ENCODE data around the gene MBNL1. TPM values are rescaled to one million over a fixed set of nuclear protein-coding genes. Genes with fewer than 3 reads are reported as not detected.

Gene MBNL1
- total RNA-seq, 1 experiment from 2014 or later: 200 TPM

DNA sequence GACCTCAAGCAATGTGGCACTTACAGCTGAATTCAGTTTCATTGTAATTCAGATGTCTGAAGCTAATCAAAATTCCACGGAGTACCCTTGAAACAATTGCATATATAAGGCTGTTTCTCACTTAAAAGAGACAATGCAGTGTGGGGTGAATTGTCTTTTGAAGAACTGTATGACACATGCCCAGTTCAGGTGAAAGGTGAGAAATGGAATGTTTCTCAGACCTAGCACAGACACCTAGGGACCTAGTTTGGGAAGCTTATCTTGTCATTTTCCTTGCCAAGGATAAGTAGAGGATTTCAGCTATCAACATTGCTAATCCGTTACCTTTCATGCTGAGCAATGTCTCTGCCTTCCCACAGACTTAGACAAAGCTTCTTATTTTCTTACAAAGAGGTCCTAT lies 36.3 kb downstream of the MBNL1 start:
- Histone ChIP-seq H3K4me1 (ENCODE audit: control insufficient read depth in 1 of 2, insufficient read depth in 2 of 2, low read length in 2 of 2) (peaks cover 90% of the 10 kb centered on the region in 2 experiments), H3K4me3 (replicated peaks in 1 of 2; ENCODE audit: low read depth in 1 of 2, low read length in 2 of 2) (no peak overlapping the region), H3K9me2 (ENCODE audit: insufficient read depth) (no peaks in the 10 kb centered on the region), H3K79me2 (ENCODE audit: insufficient read depth, low read length) (peaks cover 100% of the 10 kb centered on the region), H3K9ac (ENCODE audit: low read length) (peak overlapping the region; percentile 32), H3K9me3 (ENCODE audit: control insufficient read depth in 1 of 2, insufficient read depth in 1 of 2, low read depth in 1 of 2, low read length in 2 of 2) (no peaks in the 10 kb centered on the region), H3K27ac (ENCODE audit: low read depth, low read length) (peak overlapping the region; percentile 76; the same call in 1 of the 2 replicates), H4K20me1 (ENCODE audit: insufficient read depth) (peaks cover 14% of the 10 kb centered on the region), H3K36me3 (ENCODE audit: control insufficient read depth in 1 of 2, insufficient read depth in 2 of 2, low read length in 2 of 2) (no peaks in the 10 kb centered on the region), H3K4me2 (ENCODE audit: low read length) (peak overlapping the region; percentile 35), H2AFZ (ENCODE audit: low read depth, low read length, poor library complexity, severe bottlenecking) (no peak overlapping the region), H3K27me3 (ENCODE audit: insufficient read depth, low read length) (no peaks in the 10 kb centered on the region)
- TF ChIP-seq CEBPB (IDR thresholded peaks at IDR 0.05; ENCODE audit: low read depth) (no peak), FOSL1 (IDR thresholded peaks at IDR 0.05; ENCODE audit: low read depth) (no peak), EZH2 (IDR thresholded peaks at IDR 0.05) (no peak), POLR2AphosphoS5 (IDR thresholded peaks at IDR 0.05; ENCODE audit: low read depth, low read length) (no peak), ZFX (IDR thresholded peaks at IDR 0.05) (no peak), ELF1 (IDR thresholded peaks at IDR 0.05; ENCODE audit: borderline replicate concordance, low read depth) (no peak), JUND (IDR thresholded peaks at IDR 0.05) (no peak), SRF (IDR thresholded peaks at IDR 0.05; ENCODE audit: low read depth) (no peak), YY1 (IDR thresholded peaks at IDR 0.05; ENCODE audit: extremely low read depth, insufficient replicate concordance, low read depth, low read length) (no peak)
- TF ChIP-seq, protein P1, sequence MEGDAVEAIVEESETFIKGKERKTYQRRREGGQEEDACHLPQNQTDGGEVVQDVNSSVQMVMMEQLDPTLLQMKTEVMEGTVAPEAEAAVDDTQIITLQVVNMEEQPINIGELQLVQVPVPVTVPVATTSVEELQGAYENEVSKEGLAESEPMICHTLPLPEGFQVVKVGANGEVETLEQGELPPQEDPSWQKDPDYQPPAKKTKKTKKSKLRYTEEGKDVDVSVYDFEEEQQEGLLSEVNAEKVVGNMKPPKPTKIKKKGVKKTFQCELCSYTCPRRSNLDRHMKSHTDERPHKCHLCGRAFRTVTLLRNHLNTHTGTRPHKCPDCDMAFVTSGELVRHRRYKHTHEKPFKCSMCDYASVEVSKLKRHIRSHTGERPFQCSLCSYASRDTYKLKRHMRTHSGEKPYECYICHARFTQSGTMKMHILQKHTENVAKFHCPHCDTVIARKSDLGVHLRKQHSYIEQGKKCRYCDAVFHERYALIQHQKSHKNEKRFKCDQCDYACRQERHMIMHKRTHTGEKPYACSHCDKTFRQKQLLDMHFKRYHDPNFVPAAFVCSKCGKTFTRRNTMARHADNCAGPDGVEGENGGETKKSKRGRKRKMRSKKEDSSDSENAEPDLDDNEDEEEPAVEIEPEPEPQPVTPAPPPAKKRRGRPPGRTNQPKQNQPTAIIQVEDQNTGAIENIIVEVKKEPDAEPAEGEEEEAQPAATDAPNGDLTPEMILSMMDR (IDR thresholded peaks at IDR 0.05 in 2 of 3, conservative IDR thresholded peaks at IDR 0.05 in 1 of 3; ENCODE audit: borderline replicate concordance in 1 of 3, insufficient read depth in 1 of 3, low read depth in 2 of 3, low read length in 2 of 3): no peak
- TF ChIP-seq, protein P2, sequence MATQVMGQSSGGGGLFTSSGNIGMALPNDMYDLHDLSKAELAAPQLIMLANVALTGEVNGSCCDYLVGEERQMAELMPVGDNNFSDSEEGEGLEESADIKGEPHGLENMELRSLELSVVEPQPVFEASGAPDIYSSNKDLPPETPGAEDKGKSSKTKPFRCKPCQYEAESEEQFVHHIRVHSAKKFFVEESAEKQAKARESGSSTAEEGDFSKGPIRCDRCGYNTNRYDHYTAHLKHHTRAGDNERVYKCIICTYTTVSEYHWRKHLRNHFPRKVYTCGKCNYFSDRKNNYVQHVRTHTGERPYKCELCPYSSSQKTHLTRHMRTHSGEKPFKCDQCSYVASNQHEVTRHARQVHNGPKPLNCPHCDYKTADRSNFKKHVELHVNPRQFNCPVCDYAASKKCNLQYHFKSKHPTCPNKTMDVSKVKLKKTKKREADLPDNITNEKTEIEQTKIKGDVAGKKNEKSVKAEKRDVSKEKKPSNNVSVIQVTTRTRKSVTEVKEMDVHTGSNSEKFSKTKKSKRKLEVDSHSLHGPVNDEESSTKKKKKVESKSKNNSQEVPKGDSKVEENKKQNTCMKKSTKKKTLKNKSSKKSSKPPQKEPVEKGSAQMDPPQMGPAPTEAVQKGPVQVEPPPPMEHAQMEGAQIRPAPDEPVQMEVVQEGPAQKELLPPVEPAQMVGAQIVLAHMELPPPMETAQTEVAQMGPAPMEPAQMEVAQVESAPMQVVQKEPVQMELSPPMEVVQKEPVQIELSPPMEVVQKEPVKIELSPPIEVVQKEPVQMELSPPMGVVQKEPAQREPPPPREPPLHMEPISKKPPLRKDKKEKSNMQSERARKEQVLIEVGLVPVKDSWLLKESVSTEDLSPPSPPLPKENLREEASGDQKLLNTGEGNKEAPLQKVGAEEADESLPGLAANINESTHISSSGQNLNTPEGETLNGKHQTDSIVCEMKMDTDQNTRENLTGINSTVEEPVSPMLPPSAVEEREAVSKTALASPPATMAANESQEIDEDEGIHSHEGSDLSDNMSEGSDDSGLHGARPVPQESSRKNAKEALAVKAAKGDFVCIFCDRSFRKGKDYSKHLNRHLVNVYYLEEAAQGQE (IDR thresholded peaks at IDR 0.05; ENCODE audit: low read depth): no peak
- ChIA-PET RAD21 (ENCODE audit: low non-redundant PET in 1 of 2, low total read pairs in 2 of 2, uncharacterized antibody in 2 of 2, unreplicated experiment in 2 of 2) (no interaction called here), POLR2A (no interaction called here), CTCF (interaction anchor here (0.7 kb wide), 1 partner anchor 167 kb away, joined by 3 read pairs; no protein-coding TSS in a partner anchor)
- BruUV-seq (replicated peaks): no TSS peak
- ATAC-seq (peak; percentile 59), DNase-seq (ENCODE audit: low read depth, low spot score) (no peak)
- intact Hi-C loops (cut with micrococcal nuclease): no loop called here
